Activated CD8-positive, alpha-beta memory T cell treated with anti-CD3 and anti-CD28 coated beads, Interleukin-2, amount 50 U/mL, for 1 hour (primary cell): Measurements from ENCODE around the gene KIF18B.
A peak's percentile ranks its signal among the peaks of the same experiment; 100 is the strongest.

Experiments used
- DNase-seq: peaks from one replicate; pipeline ENCODE4 v3.0.0-alpha.2; 2020; ENCODE audit errors: extremely low read depth

Gene KIF18B

GRCh38 chr17:44947461-44948314 lies at the start of gene KIF18B:
KIF18B (minus strand) TSS chr17:44947773; CDS start chr17:44936344, 11,429 bp downstream.
- DNase-seq = peak; percentile 65

- no peak for DNase-seq
These were observed 48.7 kb upstream of the KIF18B start for GRCh38 chr17:44996304-44996703.

GRCh38 chr17:44995436-44996001 lies 47.9 kb upstream of the KIF18B start:
- no peak for DNase-seq

DNA sequence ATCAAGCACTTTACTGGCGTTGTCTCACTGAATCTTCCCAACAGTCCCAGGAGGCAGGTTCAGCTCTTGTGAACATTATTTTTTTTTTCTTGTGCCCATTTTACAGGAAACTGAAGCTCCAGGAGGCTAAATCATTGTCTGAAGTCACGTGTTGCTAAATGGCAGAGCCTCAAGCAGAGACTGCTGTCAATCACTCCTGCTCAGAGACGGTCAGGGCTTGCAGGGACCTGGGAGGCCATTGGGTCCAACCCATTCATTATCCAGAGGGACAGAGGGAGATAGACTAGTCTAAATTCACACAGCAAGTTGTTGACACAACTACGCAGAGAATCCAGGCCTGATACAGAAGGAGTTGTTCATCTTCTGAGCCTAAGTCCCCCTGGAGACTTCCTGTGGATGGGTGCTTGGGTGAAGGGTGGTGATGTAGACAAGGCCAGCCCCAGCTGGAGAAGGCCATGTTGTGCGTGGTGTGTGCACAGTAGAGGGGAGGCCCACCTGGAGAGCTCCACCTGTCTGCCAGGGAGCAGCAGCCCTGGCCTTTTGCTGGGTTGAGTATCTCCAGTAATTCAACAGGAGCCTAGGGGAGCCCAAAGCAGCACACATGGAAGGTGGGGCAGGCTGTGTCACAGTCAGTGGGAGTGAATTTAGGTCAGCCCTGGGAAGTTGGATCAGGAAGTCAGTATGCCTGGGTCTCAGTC lies 44.8 kb upstream of the KIF18B start:
- no peak for DNase-seq

- no peak for DNase-seq
These were observed 43.4 kb upstream of the KIF18B start for GRCh38 chr17:44990994-44991393.

DNA sequence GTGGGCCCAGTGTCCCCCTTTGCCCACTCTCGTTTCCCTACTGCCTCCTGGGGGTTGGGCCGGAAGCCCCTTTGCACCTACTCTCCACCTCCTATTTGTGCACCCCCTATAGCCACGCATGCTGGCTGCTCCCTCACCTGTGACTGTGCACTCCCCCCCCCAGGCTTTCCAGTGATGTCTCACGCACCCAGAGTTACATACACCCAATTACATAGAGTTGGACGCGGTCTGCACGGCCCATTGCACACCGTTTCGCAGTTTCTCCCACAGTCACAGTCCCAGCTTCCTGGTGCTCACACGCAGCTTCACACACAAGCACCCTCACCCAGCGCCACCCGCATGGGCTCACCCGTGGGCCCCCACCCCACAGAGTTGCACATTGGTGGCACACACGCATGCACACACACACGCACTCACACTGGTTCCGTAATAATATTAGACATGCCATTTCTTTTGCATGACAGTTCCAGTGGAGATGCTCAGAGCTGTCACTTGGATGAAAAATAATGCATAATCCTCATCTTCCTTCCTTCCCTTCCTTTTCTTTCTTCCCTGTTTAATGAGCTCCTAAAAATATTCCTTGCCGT lies 42.1 kb upstream of the KIF18B start:
- no peak for DNase-seq

DNA sequence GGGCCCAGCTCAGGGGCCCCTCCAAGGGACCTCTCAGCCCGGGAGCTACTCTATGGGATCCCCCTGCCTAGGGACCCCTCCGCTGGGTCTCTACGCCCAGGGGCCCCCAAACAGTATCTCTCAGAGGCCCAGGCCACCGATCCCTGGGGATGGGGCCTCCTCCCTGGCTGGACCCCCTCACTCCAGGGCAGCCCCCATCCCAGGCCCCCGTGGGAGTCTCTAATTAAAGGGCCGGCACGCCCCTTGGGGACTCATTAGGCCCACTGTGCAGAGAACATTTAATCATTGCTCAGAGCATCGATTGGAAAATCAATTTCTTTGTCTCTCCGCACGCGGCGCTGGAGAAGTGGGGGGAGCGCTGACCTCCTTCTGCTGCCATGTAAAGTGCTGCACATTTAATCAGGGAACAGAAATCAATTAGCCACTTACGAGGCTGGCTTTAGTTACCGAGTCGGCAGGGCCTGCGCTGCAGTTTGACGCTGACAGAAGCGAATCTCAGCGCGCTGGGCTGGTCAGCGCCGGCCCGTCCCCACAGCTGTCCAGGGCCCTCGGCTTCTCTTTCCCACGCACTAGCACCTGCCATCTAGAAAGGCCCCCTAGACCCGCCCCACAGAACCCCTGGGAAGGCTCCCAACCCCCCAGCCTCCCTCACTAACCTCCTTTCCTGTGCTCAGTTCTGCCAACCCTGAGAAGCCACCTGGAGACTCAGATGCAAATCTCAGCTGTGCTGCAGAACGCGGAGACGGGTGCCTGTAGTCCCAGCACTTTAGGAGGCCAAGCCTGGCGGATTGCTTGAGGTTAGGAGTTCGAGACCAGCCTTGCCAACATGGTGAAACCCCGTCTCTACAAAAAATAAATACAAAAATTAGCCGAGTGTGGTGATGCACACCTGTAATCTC lies 40.7 kb upstream of the KIF18B start:
- no peak for DNase-seq

DNA sequence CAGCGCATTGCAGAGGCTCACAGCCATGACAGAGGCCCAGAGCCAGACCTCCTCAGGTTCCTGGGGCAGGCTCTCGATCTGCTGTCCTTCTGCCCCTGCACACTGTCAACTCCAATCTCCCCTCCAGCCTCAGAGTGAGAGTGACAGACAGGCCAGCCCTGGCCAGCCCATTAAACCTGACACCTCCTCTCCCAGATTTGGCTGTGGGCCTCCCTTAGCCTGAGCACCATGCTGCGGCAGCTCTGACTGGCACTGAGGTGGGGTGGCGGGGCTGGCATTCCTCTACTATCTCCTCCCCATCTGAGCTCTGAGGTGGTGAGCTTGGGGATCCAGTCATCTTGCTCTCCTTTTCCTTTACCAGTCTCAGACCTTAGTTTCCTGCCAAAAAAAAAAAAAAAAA lies 36.0 kb upstream of the KIF18B start:
- no peak for DNase-seq

- DNase-seq = no peak
These were observed 34.6 kb upstream of the KIF18B start for GRCh38 chr17:44982113-44982702.

DNA sequence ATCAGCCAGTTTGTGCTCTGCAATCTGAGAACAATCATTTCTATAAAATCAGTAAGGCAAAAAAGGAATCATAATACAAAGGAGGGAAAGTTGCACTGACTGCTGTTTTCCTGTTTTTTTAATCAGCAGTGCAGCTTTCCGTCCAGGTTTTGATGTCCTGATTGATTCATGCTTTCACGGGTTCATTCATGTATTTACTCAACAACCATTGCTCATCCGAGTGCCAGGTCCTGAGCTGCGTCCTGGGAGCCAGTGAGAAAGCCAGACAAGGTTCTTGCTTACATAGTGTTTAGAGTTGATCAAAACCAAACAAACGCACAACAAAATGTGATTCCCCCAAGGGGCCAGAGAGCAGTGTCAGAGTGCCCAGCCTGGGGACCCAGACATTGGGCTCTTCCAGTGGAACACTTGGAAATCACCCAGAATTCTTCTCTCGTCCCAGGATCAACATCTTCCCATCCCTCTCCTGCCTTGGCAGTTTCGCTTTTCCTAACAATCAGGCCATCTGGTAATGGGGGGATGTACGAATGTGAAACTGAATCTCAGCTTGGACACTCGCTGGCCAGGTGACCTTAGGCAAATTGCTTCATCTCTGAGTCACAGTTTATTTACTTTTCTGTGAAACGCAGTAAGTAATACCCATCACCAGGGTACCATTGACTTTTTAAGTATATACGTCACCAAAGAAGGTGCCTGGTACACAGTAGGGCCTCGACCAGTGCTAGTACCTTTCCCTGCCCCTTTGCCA lies 33.8 kb upstream of the KIF18B start:
- DNase-seq = no peak

- no peak for DNase-seq
These were observed 31.9 kb upstream of the KIF18B start for GRCh38 chr17:44979426-44979995.

DNA sequence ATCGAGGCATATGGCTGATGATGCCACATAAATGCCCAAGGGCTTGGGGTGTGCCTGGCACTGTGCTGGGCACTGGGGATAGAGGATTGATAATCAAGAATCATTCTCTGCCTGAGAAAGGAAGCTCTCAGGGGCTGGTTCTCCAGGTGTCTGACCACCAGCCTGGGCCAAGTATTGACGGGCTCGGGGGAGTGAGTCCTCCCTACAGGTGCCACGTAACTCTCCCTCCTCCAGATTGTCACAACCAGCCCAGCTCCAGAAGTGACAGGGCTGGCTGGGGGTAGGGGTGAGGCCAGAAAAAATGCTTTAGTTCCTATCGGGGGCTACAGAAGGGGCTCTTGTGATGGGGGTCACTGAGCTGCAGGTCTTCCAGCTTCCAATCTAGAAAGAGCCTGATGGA lies 31.2 kb upstream of the KIF18B start:
- no peak for DNase-seq

DNA sequence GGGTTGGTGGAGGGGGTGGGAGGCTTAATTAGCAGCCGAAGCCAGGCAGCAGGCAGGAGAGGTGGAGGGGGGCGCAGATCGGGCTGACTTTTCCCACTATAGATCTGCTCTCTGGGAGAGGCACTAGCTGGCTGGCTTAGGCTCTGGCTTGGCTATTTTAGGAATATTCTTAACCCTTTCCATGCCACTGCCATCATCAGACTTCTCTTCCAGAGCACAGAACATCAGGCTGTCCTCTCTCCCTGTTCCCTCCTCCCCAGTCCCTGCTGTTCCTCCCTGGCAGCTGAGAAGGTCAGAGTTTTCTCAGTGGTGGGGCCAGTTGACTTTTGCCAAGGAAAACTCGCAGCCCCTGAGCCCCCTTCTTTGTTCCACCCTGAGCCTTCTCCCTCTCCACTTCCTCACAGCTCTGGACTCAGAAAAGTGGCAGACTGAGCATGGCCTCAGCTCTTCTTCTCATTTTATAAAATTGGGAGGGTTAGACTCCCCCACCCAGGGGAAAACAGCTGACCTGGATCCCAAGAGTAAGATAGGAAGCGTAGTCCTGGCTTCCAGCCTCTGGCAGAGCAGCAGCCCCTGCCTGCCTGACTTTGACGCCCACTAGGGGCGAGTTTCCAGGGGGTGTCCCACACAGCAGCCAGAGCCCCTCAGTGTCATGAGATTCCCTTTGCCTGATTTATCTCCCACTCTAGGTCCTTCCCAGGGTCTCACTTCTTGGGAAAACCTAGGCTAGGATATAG lies 30.4 kb upstream of the KIF18B start:
- DNase-seq = no peak

DNA sequence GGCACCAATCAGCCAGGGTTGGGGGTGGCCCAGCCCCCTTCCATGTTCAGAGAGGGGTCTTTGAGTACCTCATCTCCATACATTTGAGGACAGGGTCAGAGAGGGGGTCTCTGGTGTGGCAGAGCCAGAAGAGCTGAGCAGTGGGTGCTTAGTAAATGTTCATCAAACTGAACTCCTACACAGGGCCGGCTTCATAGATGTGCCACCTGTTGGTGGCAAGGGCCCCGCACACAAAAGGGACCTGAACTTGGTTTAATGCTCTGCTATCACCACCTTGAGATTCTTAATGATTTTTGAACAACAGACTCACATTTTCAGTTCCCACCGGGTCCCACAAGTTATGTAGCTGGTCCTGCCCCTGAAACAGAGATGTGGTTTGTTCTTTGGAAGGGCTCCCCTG lies 29.5 kb upstream of the KIF18B start:
- DNase-seq = no peak

DNA sequence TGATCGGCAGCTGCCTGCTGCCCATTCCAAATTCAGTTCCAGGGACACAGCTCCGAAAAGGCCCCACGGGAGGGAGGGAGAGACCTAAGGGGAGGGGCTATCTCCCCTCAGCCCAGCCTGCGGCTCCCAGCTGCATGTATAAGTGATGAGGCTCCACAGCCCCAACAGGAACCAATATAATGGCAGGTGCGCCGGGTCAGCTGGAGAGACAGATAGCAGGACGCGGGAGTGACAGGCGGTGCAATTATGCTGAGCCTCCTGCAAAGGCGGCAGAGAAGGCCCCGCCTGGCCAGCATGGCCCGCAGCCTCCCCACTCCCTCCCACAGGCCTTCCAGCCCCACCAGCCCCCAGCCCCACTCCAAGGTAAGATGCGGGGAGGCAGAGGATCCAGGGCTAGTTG lies 28.6 kb upstream of the KIF18B start:
- DNase-seq = no peak

GRCh38 chr17:44972953-44973352 lies 25.4 kb upstream of the KIF18B start:
- DNase-seq = no peak

DNA sequence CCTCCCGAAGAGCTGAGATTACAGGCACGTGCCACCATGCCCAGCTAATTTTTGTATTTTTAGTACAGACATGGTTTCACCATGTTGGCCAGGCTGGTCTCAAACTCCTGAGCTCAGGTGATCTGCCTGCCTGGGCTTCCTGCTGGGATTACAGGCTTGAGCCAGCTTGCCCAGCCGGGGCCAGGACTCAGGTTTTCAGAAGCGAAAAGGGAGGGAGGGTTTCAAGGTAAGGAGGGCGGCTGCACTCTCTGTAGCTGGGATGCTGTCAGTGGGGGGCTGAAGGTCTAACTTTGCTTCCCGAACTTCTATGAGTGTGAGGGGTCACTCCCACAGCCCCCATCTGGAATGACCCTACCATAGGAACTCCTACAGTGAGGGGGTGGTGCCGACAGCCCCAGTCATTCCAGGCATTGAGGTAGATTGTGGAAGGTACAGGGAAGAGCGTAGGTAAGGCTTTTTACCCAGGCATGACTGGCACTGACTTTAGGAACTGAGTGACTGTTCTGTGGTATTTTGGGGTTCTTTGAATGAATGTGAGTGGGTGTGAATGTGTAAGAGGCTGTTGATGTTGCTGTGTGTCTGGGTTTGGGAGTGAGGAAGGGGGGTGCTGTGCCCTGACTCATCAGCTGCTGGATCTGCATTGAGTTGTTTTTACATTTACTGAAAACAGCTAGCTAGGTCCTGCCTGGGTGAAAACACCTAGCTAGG lies 24.4 kb upstream of the KIF18B start:
- DNase-seq = no peak

DNA sequence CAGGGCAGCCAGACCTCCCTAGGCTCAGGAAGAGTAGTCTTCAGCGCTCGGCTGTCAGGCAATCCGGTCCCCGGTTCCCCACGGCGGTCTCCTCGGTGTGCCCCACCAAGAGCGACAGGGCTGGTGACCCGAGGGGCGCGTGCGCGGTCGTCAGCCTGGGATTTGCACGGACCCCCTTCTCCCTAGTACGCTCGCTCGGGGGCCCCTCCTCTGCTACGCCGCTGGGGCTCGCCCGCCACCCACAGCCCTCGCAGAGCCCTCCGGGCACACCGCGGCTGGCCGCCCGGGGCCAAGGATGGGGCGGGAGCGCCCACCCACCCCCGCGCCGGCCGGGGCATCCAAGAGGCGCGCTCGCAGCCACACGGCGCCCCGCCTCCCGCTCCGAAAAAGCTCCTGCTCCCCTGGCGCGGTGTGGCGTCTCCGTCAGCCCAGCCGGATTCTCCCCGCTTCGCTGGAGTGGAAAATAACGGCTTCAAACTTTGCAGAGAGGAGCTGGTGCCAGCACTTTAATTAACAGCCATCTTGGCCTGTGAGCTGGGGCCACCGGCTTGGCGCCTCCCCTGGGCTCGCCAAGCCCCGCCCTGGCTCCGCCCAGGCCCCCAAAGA lies 22.7 kb upstream of the KIF18B start:
- no peak for DNase-seq
